WTC11 (cell line): Measurements from ENCODE around the gene PDC. TPM values are rescaled to one million over a fixed set of nuclear protein-coding genes. Genes with fewer than 3 reads are reported as not detected.

Source experiments
- ATAC-seq: fragments of 200-7000 bp; cut with Tn5 transposase; 2 replicates; pipeline ENCODE4 v1.10.0; 2021; ENCODE audit warnings: mild to moderate bottlenecking, moderate library complexity
- CTCF ChIA-PET: fragments of 300-600 bp; sonication (Branson Sonifier 250); formaldehyde crosslinking; loops from one replicate; lab custom pipeline; 2021; ENCODE audit warnings: antibody characterized with exemption; lab: Charles Lee
- POLR2A ChIA-PET: fragments of 350-600 bp; sonication (Branson Sonifier 250); formaldehyde crosslinking; loops from one replicate; lab custom pipeline; 2021; ENCODE audit warnings: antibody characterized with exemption; lab: Charles Lee
- DNase-seq: peaks from one replicate; pipeline ENCODE4 v3.0.0; 2021; ENCODE audit warnings: low spot score
- H3K27ac Mint-ChIP-seq: 2 replicates; pipeline ENCODE4 v1.8.0; 2021; ENCODE audit warnings: mixed read lengths
- H3K27me3 Mint-ChIP-seq: 2 replicates; pipeline ENCODE4 v1.8.0; 2021; ENCODE audit warnings: low read depth, mild to moderate bottlenecking, moderate library complexity, mixed read lengths
- H3K36me3 Mint-ChIP-seq: 2 replicates; pipeline ENCODE4 v1.8.0; 2021; ENCODE audit warnings: mixed read lengths
- H3K4me1 Mint-ChIP-seq: 2 replicates; pipeline ENCODE4 v1.8.0; 2022; ENCODE audit warnings: mixed read lengths
- H3K4me3 Mint-ChIP-seq: 2 replicates; pipeline ENCODE4 v1.8.0; 2021; ENCODE audit warnings: mild to moderate bottlenecking, moderate library complexity, mixed read lengths
- H3K9me3 Mint-ChIP-seq: 2 replicates; pipeline ENCODE4 v1.8.0; 2021; ENCODE audit warnings: mixed read lengths
- ATF1 ChIP-seq: sonication (generic); formaldehyde crosslinking; IDR thresholded peaks from 2 replicates; pipeline ENCODE4 v1.8.1; 2023; ENCODE audit warnings: mild to moderate bottlenecking, moderate library complexity, missing genetic modification reagents
- CBFB ChIP-seq: sonication (generic); formaldehyde crosslinking; IDR thresholded peaks from 2 replicates; pipeline ENCODE4 v1.8.1; 2022; ENCODE audit warnings: mild to moderate bottlenecking, low read depth, missing genetic modification reagents
- CREM ChIP-seq: sonication (generic); formaldehyde crosslinking; IDR thresholded peaks from 2 replicates; pipeline ENCODE4 v1.8.1; 2022; ENCODE audit warnings: mild to moderate bottlenecking, missing genetic modification reagents, moderate library complexity
- EMX1 ChIP-seq: fragments of 250-450 bp; sonication (Bioruptor Pico); IDR thresholded peaks from 2 replicates; pipeline ENCODE4 v1.8.0; 2021; ENCODE audit warnings: mild to moderate bottlenecking
- ESRRA ChIP-seq: sonication (generic); formaldehyde crosslinking; IDR thresholded peaks from 2 replicates; pipeline ENCODE4 v1.8.1; 2022; ENCODE audit warnings: mild to moderate bottlenecking, missing genetic modification reagents, borderline replicate concordance
- FOXP1 ChIP-seq: sonication (generic); formaldehyde crosslinking; IDR thresholded peaks from 2 replicates; pipeline ENCODE4 v1.8.0; 2022; ENCODE audit warnings: missing genetic modification reagents, mild to moderate bottlenecking, moderate library complexity, borderline replicate concordance
- GABPB1 ChIP-seq: sonication (generic); formaldehyde crosslinking; IDR thresholded peaks from 2 replicates; pipeline ENCODE4 v1.8.1; 2023; ENCODE audit warnings: mild to moderate bottlenecking, missing genetic modification reagents
- GRHL2 ChIP-seq: fragments of 250-450 bp; sonication (Bioruptor Pico); IDR thresholded peaks from 2 replicates; pipeline ENCODE4 v1.8.0; 2022; ENCODE audit warnings: mild to moderate bottlenecking, moderate library complexity; ENCODE audit not compliant: insufficient replicate concordance, severe bottlenecking
- HMGA2 ChIP-seq: fragments of 250-450 bp; sonication (Bioruptor Pico); IDR thresholded peaks from 2 replicates; pipeline ENCODE4 v1.4.0; 2021; ENCODE audit warnings: mild to moderate bottlenecking, moderate library complexity
- PRRX2 ChIP-seq: fragments of 250-450 bp; sonication (Bioruptor Pico); IDR thresholded peaks from 2 replicates; pipeline ENCODE4 v1.8.0; 2021; ENCODE audit warnings: mild to moderate bottlenecking
- RORB ChIP-seq: fragments of 250-450 bp; sonication (Bioruptor Pico); IDR thresholded peaks from 2 replicates; pipeline ENCODE4 v1.9.0; 2021; ENCODE audit warnings: mild to moderate bottlenecking
- SMAD4 ChIP-seq: sonication (generic); formaldehyde crosslinking; IDR thresholded peaks from 2 replicates; pipeline ENCODE4 v1.8.0; 2022; ENCODE audit warnings: mild to moderate bottlenecking, missing genetic modification reagents
- SOX15 ChIP-seq: fragments of 250-450 bp; sonication (Bioruptor Pico); IDR thresholded peaks from 2 replicates; pipeline ENCODE4 v1.9.0; 2021; ENCODE audit warnings: mild to moderate bottlenecking
- SP1 ChIP-seq: sonication (generic); formaldehyde crosslinking; conservative IDR thresholded peaks from 2 replicates; pipeline ENCODE4 v1.8.1; 2022; ENCODE audit warnings: missing genetic modification reagents
- ZNF121 ChIP-seq: sonication (generic); formaldehyde crosslinking; IDR thresholded peaks from 2 replicates; pipeline ENCODE4 v1.8.0; 2023; ENCODE audit warnings: missing genetic modification reagents
- ZNF219 ChIP-seq: sonication (generic); formaldehyde crosslinking; IDR thresholded peaks from 2 replicates; pipeline ENCODE4 v1.8.0; 2023; ENCODE audit warnings: missing genetic modification reagents, mild to moderate bottlenecking, borderline replicate concordance
- ZNF232 ChIP-seq: sonication (generic); formaldehyde crosslinking; IDR thresholded peaks from 2 replicates; pipeline ENCODE4 v1.8.0; 2022; ENCODE audit warnings: mild to moderate bottlenecking, missing genetic modification reagents
- ZNF317 ChIP-seq: sonication (generic); formaldehyde crosslinking; IDR thresholded peaks from 2 replicates; pipeline ENCODE4 v1.8.1; 2023; ENCODE audit warnings: low read depth, mild to moderate bottlenecking, moderate library complexity, missing genetic modification reagents, borderline replicate concordance
- ZNF671 ChIP-seq: fragments of 250-450 bp; sonication (Bioruptor Pico); IDR thresholded peaks from 2 replicates; pipeline ENCODE4 v1.8.0; 2021; ENCODE audit warnings: mild to moderate bottlenecking
- total RNA-seq: library from RNA; stranded (reverse); gene quantifications from 3 replicates; pipeline ENCODE4 v1.2.3, GENCODE V29; 2021
- TF ChIP-seq, protein P1 (sequence below): sonication (generic); formaldehyde crosslinking; conservative IDR thresholded peaks from 2 replicates; pipeline ENCODE4 v1.8.1; 2022; ENCODE audit warnings: mild to moderate bottlenecking, missing genetic modification reagents
- TF ChIP-seq, protein P2 (sequence below): sonication (generic); formaldehyde crosslinking; IDR thresholded peaks from 2 replicates; pipeline ENCODE4 v1.8.0; 2022; ENCODE audit warnings: mild to moderate bottlenecking, missing genetic modification reagents
- TF ChIP-seq, protein P3 (sequence below): sonication (generic); formaldehyde crosslinking; IDR thresholded peaks from 2 replicates; pipeline ENCODE4 v1.8.1; 2023; ENCODE audit warnings: mild to moderate bottlenecking, missing genetic modification reagents
- TF ChIP-seq, protein P4 (sequence below): fragments of 250-450 bp; sonication (Bioruptor Pico); IDR thresholded peaks from 2 replicates; pipeline ENCODE4 v1.9.0; 2021; ENCODE audit warnings: mild to moderate bottlenecking, borderline replicate concordance
- TF ChIP-seq, protein P5 (sequence below): sonication (generic); formaldehyde crosslinking; IDR thresholded peaks from 2 replicates; pipeline ENCODE4 v1.8.1; 2023; ENCODE audit warnings: mild to moderate bottlenecking, missing genetic modification reagents

The PDC gene
- total RNA-seq, 1 experiment from 2014 or later, result not detected

DNA sequence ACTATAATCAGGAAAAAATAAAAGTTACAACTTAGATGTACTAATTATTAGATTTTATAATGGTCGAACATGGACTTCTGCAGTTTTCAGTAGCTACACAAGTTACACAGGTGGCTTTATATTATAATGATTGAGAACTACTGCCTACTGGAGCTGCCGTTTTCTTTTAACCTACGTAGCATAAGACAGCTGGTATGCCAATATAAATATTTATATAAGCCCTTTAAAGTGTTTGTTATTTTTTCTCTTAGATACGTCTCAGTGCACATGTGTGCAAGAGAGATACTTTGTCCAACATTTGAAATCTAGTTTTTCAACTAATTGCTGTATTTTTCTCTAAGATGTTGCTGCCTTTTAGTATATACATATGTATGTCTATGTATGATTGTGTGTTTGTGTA is 42.4 kb downstream of the PDC start:
- TF ChIP-seq HMGA2, result no peak
- no peak for TF ChIP-seq GRHL2 (CRISPR knock-in tag)
- no peak for TF ChIP-seq CREM
- TF ChIP-seq ESRRA (CRISPR knock-in tag), result no peak
- TF ChIP-seq PRRX2 (CRISPR knock-in tag), result no peak
- TF ChIP-seq ZNF317 (CRISPR knock-in tag), result no peak
- TF ChIP-seq RORB (CRISPR knock-in tag), result no peak
- TF ChIP-seq, protein P1, sequence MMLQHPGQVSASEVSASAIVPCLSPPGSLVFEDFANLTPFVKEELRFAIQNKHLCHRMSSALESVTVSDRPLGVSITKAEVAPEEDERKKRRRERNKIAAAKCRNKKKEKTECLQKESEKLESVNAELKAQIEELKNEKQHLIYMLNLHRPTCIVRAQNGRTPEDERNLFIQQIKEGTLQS (CRISPR knock-in tag), result no peak
- TF ChIP-seq ZNF219 (CRISPR knock-in tag), result no peak
- TF ChIP-seq ZNF121 (CRISPR knock-in tag), result no peak
- no peak for TF ChIP-seq EMX1 (CRISPR knock-in tag)
- TF ChIP-seq, protein P2, sequence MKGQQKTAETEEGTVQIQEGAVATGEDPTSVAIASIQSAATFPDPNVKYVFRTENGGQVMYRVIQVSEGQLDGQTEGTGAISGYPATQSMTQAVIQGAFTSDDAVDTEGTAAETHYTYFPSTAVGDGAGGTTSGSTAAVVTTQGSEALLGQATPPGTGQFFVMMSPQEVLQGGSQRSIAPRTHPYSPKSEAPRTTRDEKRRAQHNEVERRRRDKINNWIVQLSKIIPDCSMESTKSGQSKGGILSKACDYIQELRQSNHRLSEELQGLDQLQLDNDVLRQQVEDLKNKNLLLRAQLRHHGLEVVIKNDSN (CRISPR knock-in tag), result no peak
- no peak for TF ChIP-seq SMAD4 (CRISPR knock-in tag)
- TF ChIP-seq SP1 (CRISPR knock-in tag), result no peak
- TF ChIP-seq GABPB1, result no peak
- TF ChIP-seq ZNF232 (CRISPR knock-in tag), result no peak
- TF ChIP-seq ATF1 (CRISPR knock-in tag), result no peak
- Mint-ChIP-seq H3K27me3 (no peaks in the 10 kb centered on the region), H3K36me3 (peaks cover 22% of the 10 kb centered on the region), H3K4me1 (no peaks in the 10 kb centered on the region), H3K4me3 (no peak overlapping the region), H3K9me3 (no peaks in the 10 kb centered on the region), H3K27ac (no peak overlapping the region)
- ATAC-seq, result no peak
- ChIA-PET POLR2A (no interaction called here), CTCF (interaction anchor here (0.9 kb wide), 1 partner anchor 14 kb away, joined by 3 read pairs; no protein-coding TSS in a partner anchor)
- no peak for DNase-seq

DNA sequence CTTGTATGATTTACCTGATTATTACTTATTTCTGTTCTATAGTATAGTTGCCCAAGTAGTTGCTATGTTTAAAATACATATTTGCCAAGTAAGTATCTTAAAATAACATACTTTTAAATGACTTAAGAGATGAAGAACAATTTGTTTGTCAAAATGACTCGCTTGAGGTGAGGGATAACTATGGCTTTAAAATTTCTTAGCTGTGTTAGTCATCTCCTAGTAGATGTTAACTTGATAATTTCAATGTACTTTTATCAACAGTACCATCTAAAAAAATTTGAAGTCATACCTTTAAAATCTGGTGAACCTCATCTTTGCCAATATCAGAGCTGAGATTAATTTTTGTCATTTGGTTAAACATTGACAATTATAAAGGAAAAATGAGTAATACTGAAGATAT is 47.6 kb downstream of the PDC start:
- CTCF ChIA-PET, result interaction anchor here (1.2 kb wide), 1 partner anchor 9 kb away, joined by 3 read pairs; no protein-coding TSS in a partner anchor
- Mint-ChIP-seq H3K36me3 (peaks cover 13% of the 10 kb centered on the region), H3K27me3 (no peaks in the 10 kb centered on the region), H3K4me1 (no peaks in the 10 kb centered on the region), H3K4me3 (no peak overlapping the region), H3K27ac (no peak overlapping the region), H3K9me3 (no peaks in the 10 kb centered on the region)
- DNase-seq (no peak), ATAC-seq (no peak)
- POLR2A ChIA-PET, result no interaction called here
- no peak for TF ChIP-seq FOXP1
- TF ChIP-seq, protein P3, sequence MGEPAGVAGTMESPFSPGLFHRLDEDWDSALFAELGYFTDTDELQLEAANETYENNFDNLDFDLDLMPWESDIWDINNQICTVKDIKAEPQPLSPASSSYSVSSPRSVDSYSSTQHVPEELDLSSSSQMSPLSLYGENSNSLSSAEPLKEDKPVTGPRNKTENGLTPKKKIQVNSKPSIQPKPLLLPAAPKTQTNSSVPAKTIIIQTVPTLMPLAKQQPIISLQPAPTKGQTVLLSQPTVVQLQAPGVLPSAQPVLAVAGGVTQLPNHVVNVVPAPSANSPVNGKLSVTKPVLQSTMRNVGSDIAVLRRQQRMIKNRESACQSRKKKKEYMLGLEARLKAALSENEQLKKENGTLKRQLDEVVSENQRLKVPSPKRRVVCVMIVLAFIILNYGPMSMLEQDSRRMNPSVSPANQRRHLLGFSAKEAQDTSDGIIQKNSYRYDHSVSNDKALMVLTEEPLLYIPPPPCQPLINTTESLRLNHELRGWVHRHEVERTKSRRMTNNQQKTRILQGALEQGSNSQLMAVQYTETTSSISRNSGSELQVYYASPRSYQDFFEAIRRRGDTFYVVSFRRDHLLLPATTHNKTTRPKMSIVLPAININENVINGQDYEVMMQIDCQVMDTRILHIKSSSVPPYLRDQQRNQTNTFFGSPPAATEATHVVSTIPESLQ (CRISPR knock-in tag), result no peak
- TF ChIP-seq ZNF671 (CRISPR knock-in tag), result no peak
- TF ChIP-seq, protein P4, sequence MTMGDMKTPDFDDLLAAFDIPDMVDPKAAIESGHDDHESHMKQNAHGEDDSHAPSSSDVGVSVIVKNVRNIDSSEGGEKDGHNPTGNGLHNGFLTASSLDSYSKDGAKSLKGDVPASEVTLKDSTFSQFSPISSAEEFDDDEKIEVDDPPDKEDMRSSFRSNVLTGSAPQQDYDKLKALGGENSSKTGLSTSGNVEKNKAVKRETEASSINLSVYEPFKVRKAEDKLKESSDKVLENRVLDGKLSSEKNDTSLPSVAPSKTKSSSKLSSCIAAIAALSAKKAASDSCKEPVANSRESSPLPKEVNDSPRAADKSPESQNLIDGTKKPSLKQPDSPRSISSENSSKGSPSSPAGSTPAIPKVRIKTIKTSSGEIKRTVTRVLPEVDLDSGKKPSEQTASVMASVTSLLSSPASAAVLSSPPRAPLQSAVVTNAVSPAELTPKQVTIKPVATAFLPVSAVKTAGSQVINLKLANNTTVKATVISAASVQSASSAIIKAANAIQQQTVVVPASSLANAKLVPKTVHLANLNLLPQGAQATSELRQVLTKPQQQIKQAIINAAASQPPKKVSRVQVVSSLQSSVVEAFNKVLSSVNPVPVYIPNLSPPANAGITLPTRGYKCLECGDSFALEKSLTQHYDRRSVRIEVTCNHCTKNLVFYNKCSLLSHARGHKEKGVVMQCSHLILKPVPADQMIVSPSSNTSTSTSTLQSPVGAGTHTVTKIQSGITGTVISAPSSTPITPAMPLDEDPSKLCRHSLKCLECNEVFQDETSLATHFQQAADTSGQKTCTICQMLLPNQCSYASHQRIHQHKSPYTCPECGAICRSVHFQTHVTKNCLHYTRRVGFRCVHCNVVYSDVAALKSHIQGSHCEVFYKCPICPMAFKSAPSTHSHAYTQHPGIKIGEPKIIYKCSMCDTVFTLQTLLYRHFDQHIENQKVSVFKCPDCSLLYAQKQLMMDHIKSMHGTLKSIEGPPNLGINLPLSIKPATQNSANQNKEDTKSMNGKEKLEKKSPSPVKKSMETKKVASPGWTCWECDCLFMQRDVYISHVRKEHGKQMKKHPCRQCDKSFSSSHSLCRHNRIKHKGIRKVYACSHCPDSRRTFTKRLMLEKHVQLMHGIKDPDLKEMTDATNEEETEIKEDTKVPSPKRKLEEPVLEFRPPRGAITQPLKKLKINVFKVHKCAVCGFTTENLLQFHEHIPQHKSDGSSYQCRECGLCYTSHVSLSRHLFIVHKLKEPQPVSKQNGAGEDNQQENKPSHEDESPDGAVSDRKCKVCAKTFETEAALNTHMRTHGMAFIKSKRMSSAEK (CRISPR knock-in tag), result no peak
- no peak for TF ChIP-seq ZNF317 (CRISPR knock-in tag)
- no peak for TF ChIP-seq CBFB (CRISPR knock-in tag)
- no peak for TF ChIP-seq ESRRA (CRISPR knock-in tag)
- TF ChIP-seq, protein P5, sequence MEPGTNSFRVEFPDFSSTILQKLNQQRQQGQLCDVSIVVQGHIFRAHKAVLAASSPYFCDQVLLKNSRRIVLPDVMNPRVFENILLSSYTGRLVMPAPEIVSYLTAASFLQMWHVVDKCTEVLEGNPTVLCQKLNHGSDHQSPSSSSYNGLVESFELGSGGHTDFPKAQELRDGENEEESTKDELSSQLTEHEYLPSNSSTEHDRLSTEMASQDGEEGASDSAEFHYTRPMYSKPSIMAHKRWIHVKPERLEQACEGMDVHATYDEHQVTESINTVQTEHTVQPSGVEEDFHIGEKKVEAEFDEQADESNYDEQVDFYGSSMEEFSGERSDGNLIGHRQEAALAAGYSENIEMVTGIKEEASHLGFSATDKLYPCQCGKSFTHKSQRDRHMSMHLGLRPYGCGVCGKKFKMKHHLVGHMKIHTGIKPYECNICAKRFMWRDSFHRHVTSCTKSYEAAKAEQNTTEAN, result no peak
- TF ChIP-seq PRRX2 (CRISPR knock-in tag), result no peak
- no peak for TF ChIP-seq SOX15 (CRISPR knock-in tag)
- TF ChIP-seq, all 79 proteins: peak for 0
